GM12873 (cell line): Measurements from ENCODE around the gene RNF222.

Experiments
- TF ChIP-seq, protein P1 (sequence below): IDR thresholded peaks from 2 replicates; pipeline ENCODE4 v1.5.1; 2012; ENCODE audit warnings: low read depth, mild to moderate bottlenecking, moderate library complexity, low read length, control low read depth; ENCODE audit not compliant: insufficient read depth; ENCODE audit errors: missing control alignments

The RNF222 gene

GRCh38 chr17:8386841-8387240 is 10.8 kb downstream of the RNF222 start:
- TF ChIP-seq, protein P1, sequence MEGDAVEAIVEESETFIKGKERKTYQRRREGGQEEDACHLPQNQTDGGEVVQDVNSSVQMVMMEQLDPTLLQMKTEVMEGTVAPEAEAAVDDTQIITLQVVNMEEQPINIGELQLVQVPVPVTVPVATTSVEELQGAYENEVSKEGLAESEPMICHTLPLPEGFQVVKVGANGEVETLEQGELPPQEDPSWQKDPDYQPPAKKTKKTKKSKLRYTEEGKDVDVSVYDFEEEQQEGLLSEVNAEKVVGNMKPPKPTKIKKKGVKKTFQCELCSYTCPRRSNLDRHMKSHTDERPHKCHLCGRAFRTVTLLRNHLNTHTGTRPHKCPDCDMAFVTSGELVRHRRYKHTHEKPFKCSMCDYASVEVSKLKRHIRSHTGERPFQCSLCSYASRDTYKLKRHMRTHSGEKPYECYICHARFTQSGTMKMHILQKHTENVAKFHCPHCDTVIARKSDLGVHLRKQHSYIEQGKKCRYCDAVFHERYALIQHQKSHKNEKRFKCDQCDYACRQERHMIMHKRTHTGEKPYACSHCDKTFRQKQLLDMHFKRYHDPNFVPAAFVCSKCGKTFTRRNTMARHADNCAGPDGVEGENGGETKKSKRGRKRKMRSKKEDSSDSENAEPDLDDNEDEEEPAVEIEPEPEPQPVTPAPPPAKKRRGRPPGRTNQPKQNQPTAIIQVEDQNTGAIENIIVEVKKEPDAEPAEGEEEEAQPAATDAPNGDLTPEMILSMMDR, result no peak

- TF ChIP-seq, protein P1, result no peak
These were observed 12.7 kb downstream of the RNF222 start for GRCh38 chr17:8384801-8385378.

GRCh38 chr17:8383143-8383822 is 14.3 kb downstream of the RNF222 start, which contains the start of gene RPL26:
Gene RPL26, minus strand, starts transcription at chr17:8383193. Its CDS starts 883 bp downstream, at chr17:8382310.
- TF ChIP-seq, protein P1, result peak; percentile 82

- TF ChIP-seq, protein P1, result no peak
These were observed 14.8 kb downstream of the RNF222 start for GRCh38 chr17:8382880-8383142.

DNA sequence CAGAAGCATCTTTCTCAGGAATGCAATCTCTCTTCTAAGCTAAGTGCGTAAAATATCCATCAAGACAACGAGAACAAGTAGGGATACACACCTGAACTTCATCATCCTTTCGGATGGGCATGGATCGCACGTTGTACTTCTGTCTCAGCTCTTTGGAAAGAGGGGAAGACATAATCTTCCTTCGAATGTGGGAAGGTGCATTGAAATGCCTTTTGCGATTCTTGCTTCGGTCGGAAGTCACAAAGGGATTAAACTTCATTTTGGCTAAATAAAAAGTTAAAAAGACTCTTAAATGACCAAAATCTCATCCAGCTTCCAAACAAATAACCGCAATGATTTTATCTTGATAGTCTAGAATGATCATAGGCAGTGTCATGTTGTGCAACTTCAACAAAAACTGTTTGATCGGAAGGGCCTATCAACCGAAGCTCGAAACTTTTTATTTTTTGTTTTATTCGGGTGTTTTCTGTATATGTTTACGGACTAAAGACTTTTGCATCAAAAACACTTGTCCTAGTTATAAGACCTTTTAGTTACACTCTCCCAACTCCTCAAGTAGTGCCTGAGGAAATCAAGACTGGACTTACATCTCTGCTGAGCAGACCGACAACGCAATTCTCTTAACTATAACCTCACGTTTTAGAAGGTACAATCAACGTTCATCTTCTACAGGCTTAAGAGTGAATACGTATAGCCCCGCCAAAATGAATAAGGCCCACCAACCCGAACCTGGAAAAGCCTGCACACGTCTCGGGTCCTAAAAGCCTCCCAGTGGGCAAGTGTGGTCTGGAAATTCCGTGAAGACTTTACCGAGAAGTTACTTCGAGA is 15.4 kb downstream of the RNF222 start:
- TF ChIP-seq, protein P1, result peak; percentile 26

- TF ChIP-seq, protein P1, result no peak
These were observed 17.6 kb downstream of the RNF222 start for GRCh38 chr17:8380049-8380448.

DNA sequence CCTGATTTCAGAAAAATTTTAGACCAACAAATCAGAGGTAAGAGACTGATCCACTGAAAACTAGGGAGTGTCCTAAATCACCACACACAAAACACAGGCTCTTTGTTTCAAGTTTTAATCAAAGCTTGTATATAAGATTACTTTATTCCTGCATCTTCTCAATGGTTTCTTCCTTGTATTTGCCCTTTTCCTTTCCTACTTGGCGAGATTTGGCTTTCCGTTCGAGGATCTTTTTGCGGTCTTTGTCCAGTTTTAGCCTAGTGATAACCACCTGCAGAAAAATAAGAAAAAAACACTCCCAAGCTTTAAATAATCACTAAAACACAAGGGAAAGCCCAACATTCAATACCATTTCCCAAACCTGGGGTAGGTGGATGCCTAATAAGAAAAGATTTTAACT is 20.2 kb downstream of the RNF222 start:
- TF ChIP-seq, protein P1, result no peak
